HepG2 (cell line): ENCODE data around the gene DDR1. TPM values are rescaled to one million over a fixed set of nuclear protein-coding genes. Genes with fewer than 3 reads are reported as not detected.

ENCODE experiments used
- BRD4 ChIP-seq: sonication (generic); formaldehyde crosslinking; IDR thresholded peaks from 2 replicates; pipeline ENCODE4 v1.4.0; 2020; ENCODE audit warnings: missing genetic modification reagents
- CHCHD3 ChIP-seq: sonication (generic); formaldehyde crosslinking; IDR thresholded peaks from 2 replicates; pipeline ENCODE4 v1.8.0; 2022; ENCODE audit warnings: mild to moderate bottlenecking, missing genetic modification reagents, moderate library complexity
- DR1 ChIP-seq: sonication (generic); formaldehyde crosslinking; IDR thresholded peaks from 2 replicates; pipeline ENCODE4 v1.8.0; 2021; ENCODE audit warnings: mild to moderate bottlenecking, missing genetic modification reagents, inconsistent platforms
- FOSL1 ChIP-seq: sonication (generic); formaldehyde crosslinking; IDR thresholded peaks from 2 replicates; pipeline ENCODE4 v1.9.0; 2021; ENCODE audit warnings: missing genetic modification reagents, borderline replicate concordance
- GLI4 ChIP-seq: sonication (generic); formaldehyde crosslinking; IDR thresholded peaks from 2 replicates; pipeline ENCODE4 v1.5.1; 2020; ENCODE audit warnings: missing genetic modification reagents, mild to moderate bottlenecking, moderate library complexity, borderline replicate concordance
- HCFC1 ChIP-seq: fragments of 150-350 bp; IDR thresholded peaks from 2 replicates; pipeline ENCODE4 v1.6.1; 2014; ENCODE audit warnings: low read depth, low read length
- HIVEP1 ChIP-seq: sonication (generic); formaldehyde crosslinking; IDR thresholded peaks from 2 replicates; pipeline ENCODE4 v1.4.0; 2020; ENCODE audit warnings: mild to moderate bottlenecking, missing genetic modification reagents
- KDM2A ChIP-seq: sonication (generic); formaldehyde crosslinking; IDR thresholded peaks from 2 replicates; pipeline ENCODE4 v1.4.0; 2020; ENCODE audit warnings: low read depth, missing genetic modification reagents, borderline replicate concordance
- PTBP1 ChIP-seq: fragments of 200-400 bp; formaldehyde crosslinking; IDR thresholded peaks from 2 replicates; pipeline ENCODE4 v1.6.1; 2018; ENCODE audit warnings: low read length, low read depth; ENCODE audit not compliant: poor library complexity, severe bottlenecking
- SSRP1 ChIP-seq: IDR thresholded peaks from 2 replicates; pipeline ENCODE4 v1.6.1; 2016; ENCODE audit warnings: control low read depth
- TOPORS ChIP-seq: sonication (generic); formaldehyde crosslinking; IDR thresholded peaks from 2 replicates; pipeline ENCODE4 v1.8.0; 2023; ENCODE audit warnings: mild to moderate bottlenecking, missing genetic modification reagents
- ZC3H13 ChIP-seq: sonication (generic); formaldehyde crosslinking; IDR thresholded peaks from 2 replicates; pipeline ENCODE4 v1.8.1; 2023; ENCODE audit warnings: mild to moderate bottlenecking, missing genetic modification reagents, moderate library complexity
- ZFAT ChIP-seq: sonication (generic); formaldehyde crosslinking; conservative IDR thresholded peaks from 2 replicates; pipeline ENCODE4 v1.8.1; 2023; ENCODE audit warnings: missing genetic modification reagents, inconsistent platforms
- ZNF136 ChIP-seq: sonication (generic); formaldehyde crosslinking; IDR thresholded peaks from 2 replicates; pipeline ENCODE4 v1.8.1; 2022; ENCODE audit warnings: low read depth, mild to moderate bottlenecking, moderate library complexity, missing genetic modification reagents
- ZNF253 ChIP-seq: sonication (generic); formaldehyde crosslinking; IDR thresholded peaks from 2 replicates; pipeline ENCODE4 v1.8.0; 2022; ENCODE audit warnings: mild to moderate bottlenecking, missing genetic modification reagents, borderline replicate concordance
- ZNF264 ChIP-seq: sonication (generic); formaldehyde crosslinking; IDR thresholded peaks from 2 replicates; pipeline ENCODE4 v1.4.0; 2020; ENCODE audit warnings: missing genetic modification reagents
- ZNF317 ChIP-seq: sonication (generic); formaldehyde crosslinking; IDR thresholded peaks from 2 replicates; pipeline ENCODE4 v1.5.0; 2020; ENCODE audit warnings: mild to moderate bottlenecking, missing genetic modification reagents
- ZNF343 ChIP-seq: sonication (generic); formaldehyde crosslinking; IDR thresholded peaks from 2 replicates; pipeline ENCODE4 v1.4.0; 2020; ENCODE audit warnings: mild to moderate bottlenecking, missing genetic modification reagents
- ZNF703 ChIP-seq: sonication (generic); formaldehyde crosslinking; IDR thresholded peaks from 2 replicates; pipeline ENCODE4 v1.5.1; 2020; ENCODE audit warnings: missing genetic modification reagents, mild to moderate bottlenecking, moderate library complexity, borderline replicate concordance
- ZNF878 ChIP-seq: sonication (generic); formaldehyde crosslinking; IDR thresholded peaks from 2 replicates; pipeline ENCODE4 v1.8.1; 2023; ENCODE audit warnings: mild to moderate bottlenecking, missing genetic modification reagents, moderate library complexity
- polyA plus RNA-seq, 8 experiments: library from polyadenylated mRNA; depleted of rRNA in 3 of 8; stranded (reverse) in 7 of 8; unstranded in 1 of 8; fragments of >200 nt; fragmentation: Illumina TruSeq in 4 of 8; extraction: Trizol in 4 of 8; gene quantifications; 2 replicates each; pipeline versions ENCODE4 v1.2.1 to v1.2.3, GENCODE V29; 2011 to 2016; ENCODE audit warnings: low read depth in 4 of 8, missing spikeins in 1 of 8, mixed read lengths in 1 of 8; ENCODE audit not compliant: insufficient read depth in 1 of 8
- total RNA-seq, 5 experiments: library from RNA; depleted of rRNA; stranded (reverse); fragments of >200 nt; fragmentation: Illumina TruSeq; extraction: Trizol; gene quantifications; 2 replicates each; pipeline ENCODE4 v1.2.3, GENCODE V29; 2016; ENCODE audit warnings: low read depth in 1 of 5
- TF ChIP-seq, protein P1 (sequence below): sonication (generic); formaldehyde crosslinking; IDR thresholded peaks from 2 replicates; pipeline ENCODE4 v1.5.0; 2020; ENCODE audit warnings: mild to moderate bottlenecking, missing genetic modification reagents, moderate library complexity
- TF ChIP-seq, protein P2 (sequence below): sonication (generic); formaldehyde crosslinking; IDR thresholded peaks from 2 replicates; pipeline ENCODE4 v1.5.0; 2020; ENCODE audit warnings: missing genetic modification reagents
- TF ChIP-seq, protein P3 (sequence below): sonication (generic); formaldehyde crosslinking; IDR thresholded peaks from 2 replicates; pipeline ENCODE4 v1.5.0; 2020; ENCODE audit warnings: missing genetic modification reagents
- TF ChIP-seq, protein P4 (sequence below): sonication (generic); formaldehyde crosslinking; conservative IDR thresholded peaks from 2 replicates; pipeline ENCODE4 v1.8.1; 2023; ENCODE audit warnings: missing genetic modification reagents

Gene DDR1
- total and polyA plus RNA-seq, 2 of the 13 experiments (the other 11 are each of a cell fraction or from before 2014, with no cell fraction given): 16.7 to 20.2 TPM

DNA sequence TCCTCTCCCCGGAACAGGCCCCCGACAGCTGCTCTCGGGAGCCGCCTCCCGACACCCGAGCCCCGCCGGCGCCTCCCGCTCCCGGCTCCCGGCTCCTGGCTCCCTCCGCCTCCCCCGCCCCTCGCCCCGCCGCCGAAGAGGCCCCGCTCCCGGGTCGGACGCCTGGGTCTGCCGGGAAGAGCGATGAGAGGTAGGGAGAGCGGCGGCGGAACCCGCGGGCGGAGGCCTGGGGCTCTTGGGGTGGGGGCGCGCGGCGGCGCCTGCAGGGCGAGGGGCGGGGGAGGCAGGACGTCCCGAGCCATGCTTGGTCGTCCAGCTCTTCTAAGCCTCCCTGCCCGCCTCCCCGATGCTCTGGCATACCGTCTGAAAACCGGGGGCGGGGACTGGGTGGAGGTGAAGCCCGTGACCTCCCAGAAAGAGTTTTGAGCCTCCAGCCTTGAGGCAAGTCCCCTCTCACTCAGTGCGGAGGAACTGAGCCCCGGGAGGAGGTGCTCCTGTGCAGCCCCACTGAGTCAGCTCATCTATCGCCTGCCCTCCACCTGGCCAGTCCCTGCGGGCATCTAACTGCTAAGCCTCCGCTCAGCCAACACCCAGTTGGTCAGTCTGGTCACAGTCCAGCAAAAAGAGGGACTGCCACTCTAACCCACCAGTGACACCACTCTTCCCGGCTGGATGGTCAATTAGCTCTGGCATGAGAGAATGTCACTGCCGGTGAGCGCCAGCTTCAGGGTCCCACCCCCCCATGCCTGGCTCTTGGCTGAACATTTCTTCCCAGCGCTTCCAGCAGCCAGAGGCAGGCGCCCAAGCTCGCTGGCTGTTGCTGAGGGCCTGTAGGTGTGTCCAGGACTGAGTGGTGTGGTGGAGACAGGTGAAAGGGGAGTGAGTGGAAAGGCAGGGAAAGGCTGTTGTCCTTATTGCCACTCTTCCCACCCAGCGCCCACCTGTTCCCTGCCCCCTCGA lies 482 bp downstream of the DDR1 start (continued):
- TF ChIP-seq ZNF343 (no peak), ZNF264 (CRISPR knock-in tag) (no peak), ZC3H13 (CRISPR knock-in tag) (peak; percentile 21; the same call in 1 of the 2 replicates), HIVEP1 (no peak), PTBP1 (no peak), ZNF253 (no peak), TOPORS (CRISPR knock-in tag) (no peak), SSRP1 (no peak), FOSL1 (no peak), HCFC1 (no peak), KDM2A (CRISPR knock-in tag) (no peak), BRD4 (CRISPR knock-in tag) (peak; percentile 38; the same call in 1 of the 2 replicates), ZFAT (CRISPR knock-in tag) (no peak), ZNF136 (no peak), ZNF703 (CRISPR knock-in tag) (no peak), GLI4 (CRISPR knock-in tag) (no peak), CHCHD3 (CRISPR knock-in tag) (no peak), ZNF878 (CRISPR knock-in tag) (no peak), DR1 (CRISPR knock-in tag) (no peak), ZNF317 (CRISPR knock-in tag) (no peak)
- TF ChIP-seq, protein P1, sequence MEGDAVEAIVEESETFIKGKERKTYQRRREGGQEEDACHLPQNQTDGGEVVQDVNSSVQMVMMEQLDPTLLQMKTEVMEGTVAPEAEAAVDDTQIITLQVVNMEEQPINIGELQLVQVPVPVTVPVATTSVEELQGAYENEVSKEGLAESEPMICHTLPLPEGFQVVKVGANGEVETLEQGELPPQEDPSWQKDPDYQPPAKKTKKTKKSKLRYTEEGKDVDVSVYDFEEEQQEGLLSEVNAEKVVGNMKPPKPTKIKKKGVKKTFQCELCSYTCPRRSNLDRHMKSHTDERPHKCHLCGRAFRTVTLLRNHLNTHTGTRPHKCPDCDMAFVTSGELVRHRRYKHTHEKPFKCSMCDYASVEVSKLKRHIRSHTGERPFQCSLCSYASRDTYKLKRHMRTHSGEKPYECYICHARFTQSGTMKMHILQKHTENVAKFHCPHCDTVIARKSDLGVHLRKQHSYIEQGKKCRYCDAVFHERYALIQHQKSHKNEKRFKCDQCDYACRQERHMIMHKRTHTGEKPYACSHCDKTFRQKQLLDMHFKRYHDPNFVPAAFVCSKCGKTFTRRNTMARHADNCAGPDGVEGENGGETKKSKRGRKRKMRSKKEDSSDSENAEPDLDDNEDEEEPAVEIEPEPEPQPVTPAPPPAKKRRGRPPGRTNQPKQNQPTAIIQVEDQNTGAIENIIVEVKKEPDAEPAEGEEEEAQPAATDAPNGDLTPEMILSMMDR (CRISPR knock-in tag): no peak
- TF ChIP-seq, protein P2, sequence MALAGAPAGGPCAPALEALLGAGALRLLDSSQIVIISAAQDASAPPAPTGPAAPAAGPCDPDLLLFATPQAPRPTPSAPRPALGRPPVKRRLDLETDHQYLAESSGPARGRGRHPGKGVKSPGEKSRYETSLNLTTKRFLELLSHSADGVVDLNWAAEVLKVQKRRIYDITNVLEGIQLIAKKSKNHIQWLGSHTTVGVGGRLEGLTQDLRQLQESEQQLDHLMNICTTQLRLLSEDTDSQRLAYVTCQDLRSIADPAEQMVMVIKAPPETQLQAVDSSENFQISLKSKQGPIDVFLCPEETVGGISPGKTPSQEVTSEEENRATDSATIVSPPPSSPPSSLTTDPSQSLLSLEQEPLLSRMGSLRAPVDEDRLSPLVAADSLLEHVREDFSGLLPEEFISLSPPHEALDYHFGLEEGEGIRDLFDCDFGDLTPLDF (CRISPR knock-in tag): no peak
- TF ChIP-seq, protein P3, sequence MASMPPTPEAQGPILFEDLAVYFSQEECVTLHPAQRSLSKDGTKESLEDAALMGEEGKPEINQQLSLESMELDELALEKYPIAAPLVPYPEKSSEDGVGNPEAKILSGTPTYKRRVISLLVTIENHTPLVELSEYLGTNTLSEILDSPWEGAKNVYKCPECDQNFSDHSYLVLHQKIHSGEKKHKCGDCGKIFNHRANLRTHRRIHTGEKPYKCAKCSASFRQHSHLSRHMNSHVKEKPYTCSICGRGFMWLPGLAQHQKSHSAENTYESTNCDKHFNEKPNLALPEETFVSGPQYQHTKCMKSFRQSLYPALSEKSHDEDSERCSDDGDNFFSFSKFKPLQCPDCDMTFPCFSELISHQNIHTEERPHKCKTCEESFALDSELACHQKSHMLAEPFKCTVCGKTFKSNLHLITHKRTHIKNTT: no peak
- TF ChIP-seq, protein P4, sequence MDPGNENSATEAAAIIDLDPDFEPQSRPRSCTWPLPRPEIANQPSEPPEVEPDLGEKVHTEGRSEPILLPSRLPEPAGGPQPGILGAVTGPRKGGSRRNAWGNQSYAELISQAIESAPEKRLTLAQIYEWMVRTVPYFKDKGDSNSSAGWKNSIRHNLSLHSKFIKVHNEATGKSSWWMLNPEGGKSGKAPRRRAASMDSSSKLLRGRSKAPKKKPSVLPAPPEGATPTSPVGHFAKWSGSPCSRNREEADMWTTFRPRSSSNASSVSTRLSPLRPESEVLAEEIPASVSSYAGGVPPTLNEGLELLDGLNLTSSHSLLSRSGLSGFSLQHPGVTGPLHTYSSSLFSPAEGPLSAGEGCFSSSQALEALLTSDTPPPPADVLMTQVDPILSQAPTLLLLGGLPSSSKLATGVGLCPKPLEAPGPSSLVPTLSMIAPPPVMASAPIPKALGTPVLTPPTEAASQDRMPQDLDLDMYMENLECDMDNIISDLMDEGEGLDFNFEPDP: no peak
